Fibroblast of lung (primary cell): ENCODE data around the gene CYP27A1.

Source experiments
- EZH2 ChIP-seq: IDR thresholded peaks from 2 replicates; pipeline ENCODE4 v1.5.1; 2012; ENCODE audit warnings: low read length, control low read depth, mild to moderate bottlenecking; ENCODE audit errors: missing control alignments
- TF ChIP-seq, protein P1 (sequence below), 2 donors: IDR thresholded peaks in 1 of 2; conservative IDR thresholded peaks in 1 of 2; 1 replicate in 1 of 2; 2 replicates in 1 of 2; pipeline ENCODE4 v1.5.1; 2011 to 2012; ENCODE audit warnings: low read length in 2 of 2, control low read depth in 1 of 2, inconsistent platforms in 1 of 2, low read depth in 1 of 2, mild to moderate bottlenecking in 1 of 2

DNA sequence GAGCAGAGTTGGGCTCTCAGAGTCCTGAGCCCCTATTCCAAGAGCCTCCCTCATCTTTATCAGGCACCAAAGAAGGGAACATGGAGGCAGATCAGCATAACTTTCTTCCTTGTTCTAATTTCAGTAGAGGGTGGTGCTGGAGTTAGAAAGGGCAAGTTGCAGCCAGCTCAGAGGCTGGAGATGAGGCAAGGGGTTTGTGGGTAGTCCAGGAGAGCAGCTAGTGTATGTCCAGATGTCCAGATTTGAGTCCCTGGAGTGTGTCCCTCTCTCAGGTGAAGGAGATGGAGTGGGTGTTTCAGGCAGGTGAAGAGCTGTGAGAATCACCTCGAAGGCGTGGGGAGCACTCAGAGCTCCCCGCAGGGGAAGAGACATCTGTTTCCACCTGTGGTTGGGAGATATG lies 50.1 kb downstream of the CYP27A1 start:
- TF ChIP-seq, protein P1, sequence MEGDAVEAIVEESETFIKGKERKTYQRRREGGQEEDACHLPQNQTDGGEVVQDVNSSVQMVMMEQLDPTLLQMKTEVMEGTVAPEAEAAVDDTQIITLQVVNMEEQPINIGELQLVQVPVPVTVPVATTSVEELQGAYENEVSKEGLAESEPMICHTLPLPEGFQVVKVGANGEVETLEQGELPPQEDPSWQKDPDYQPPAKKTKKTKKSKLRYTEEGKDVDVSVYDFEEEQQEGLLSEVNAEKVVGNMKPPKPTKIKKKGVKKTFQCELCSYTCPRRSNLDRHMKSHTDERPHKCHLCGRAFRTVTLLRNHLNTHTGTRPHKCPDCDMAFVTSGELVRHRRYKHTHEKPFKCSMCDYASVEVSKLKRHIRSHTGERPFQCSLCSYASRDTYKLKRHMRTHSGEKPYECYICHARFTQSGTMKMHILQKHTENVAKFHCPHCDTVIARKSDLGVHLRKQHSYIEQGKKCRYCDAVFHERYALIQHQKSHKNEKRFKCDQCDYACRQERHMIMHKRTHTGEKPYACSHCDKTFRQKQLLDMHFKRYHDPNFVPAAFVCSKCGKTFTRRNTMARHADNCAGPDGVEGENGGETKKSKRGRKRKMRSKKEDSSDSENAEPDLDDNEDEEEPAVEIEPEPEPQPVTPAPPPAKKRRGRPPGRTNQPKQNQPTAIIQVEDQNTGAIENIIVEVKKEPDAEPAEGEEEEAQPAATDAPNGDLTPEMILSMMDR (conservative IDR thresholded peaks at IDR 0.05 in 1 of 2, IDR thresholded peaks at IDR 0.05 in 1 of 2; ENCODE audit: low read depth in 1 of 2, low read length in 2 of 2) = no peak
- TF ChIP-seq EZH2 = no peak
